Panc1 (cell line): ENCODE results near the gene TXNDC9.

Experiments
- CTCF ChIP-seq: fragments of 450-650 bp; IDR thresholded peaks from 2 replicates; pipeline ENCODE4 v1.5.1; 2017; ENCODE audit warnings: mild to moderate bottlenecking
- REST ChIP-seq, 2 experiments: IDR thresholded peaks; 2 replicates each; pipeline ENCODE4 v1.6.1; 2011 to 2012; ENCODE audit warnings: low read depth in 2 of 2, control low read depth in 1 of 2, low read length in 1 of 2, mild to moderate bottlenecking in 1 of 2, moderate library complexity in 1 of 2; ENCODE audit not compliant: insufficient read depth in 1 of 2

DNA sequence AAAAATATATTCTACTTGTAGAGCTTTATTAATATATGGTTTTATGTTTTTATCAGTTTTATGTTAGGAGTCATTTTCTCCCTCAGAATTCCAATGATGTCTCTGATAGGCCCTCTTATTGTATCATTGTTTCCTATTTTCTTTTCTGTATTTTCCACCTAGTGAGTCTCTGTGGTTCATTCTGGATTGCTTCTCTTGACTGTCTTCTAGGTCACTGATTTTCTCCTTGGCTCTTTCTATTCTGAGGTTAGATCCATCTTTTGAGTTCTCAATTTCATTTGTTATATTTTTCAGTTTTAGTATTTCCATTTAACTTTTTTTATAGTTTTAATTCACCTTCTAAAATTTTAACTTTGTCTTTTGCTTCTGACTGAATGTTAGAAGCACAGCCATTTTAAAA lies 38.6 kb upstream of the TXNDC9 start:
- TF ChIP-seq REST (IDR thresholded peaks at IDR 0.05; ENCODE audit: insufficient read depth in 1 of 2, low read depth in 2 of 2, low read length in 1 of 2) (no peak), CTCF (no peak)
